ENCODE measurements around the gene SEPTIN8.

Gene SEPTIN8

DNA sequence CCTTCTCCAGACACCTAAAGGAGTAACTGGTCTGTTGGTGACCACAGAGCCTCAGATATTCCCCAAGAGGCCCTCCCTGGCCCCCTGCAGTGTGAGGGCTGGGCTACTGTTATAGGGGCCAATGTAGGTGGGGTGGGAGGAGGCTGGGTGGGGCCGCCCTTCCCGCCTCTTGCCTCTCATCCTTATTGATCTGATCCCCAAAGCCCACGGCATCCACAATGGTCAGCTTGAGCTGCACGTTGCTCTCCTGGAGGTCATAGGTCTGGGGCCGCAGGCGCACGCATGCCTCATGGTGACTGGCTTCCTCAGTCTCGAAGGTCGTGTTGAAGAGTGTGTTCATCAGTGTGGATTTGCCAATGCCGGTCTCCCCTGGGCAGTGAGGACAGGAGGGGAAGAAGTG is 13.0 kb downstream of the SEPTIN8 start:
- DNase-seq (ENCODE audit: low spot score), result no peak

DNA sequence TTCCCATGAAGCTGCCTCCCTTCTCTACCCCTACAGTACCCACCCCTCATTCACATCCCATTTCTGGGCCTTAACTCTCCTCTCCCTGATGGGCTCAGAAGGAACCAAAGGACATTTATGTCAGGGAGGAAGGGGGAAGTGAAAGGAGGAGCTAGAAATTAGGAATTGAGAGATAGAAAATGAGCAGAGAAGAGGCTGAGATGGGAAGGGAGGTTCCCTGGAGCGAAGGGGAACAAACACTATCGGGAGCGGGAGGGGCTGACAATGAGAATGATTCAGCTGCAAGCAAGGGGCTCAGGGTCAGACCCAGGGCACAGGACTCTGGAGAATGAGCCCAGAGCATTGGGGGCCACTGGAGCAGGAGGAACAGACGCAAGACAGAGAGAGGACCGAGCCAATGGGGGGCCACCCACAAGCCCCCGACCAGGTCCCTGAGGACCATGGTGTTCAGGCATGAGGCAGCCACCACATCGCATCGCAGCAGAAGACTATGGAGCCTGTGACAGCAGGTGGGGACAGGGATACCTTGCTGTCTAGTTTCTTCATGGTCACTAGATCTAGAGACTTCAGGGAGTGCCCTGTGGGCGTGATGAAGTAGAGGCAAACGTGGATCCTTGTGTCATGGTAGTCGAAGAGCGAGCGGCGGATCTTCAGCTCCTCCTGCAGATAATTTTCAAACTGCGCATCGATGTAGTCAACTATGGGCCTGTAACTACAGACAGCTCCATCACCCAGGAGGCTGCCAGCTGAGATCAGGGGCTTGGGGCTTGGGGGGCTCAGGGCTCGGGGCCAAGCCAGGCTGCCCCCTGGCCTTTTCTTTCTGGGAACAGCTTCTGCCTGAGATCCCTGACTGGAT is 13.6 kb downstream of the SEPTIN8 start:
- DNase-seq (ENCODE audit: low spot score), result no peak

DNA sequence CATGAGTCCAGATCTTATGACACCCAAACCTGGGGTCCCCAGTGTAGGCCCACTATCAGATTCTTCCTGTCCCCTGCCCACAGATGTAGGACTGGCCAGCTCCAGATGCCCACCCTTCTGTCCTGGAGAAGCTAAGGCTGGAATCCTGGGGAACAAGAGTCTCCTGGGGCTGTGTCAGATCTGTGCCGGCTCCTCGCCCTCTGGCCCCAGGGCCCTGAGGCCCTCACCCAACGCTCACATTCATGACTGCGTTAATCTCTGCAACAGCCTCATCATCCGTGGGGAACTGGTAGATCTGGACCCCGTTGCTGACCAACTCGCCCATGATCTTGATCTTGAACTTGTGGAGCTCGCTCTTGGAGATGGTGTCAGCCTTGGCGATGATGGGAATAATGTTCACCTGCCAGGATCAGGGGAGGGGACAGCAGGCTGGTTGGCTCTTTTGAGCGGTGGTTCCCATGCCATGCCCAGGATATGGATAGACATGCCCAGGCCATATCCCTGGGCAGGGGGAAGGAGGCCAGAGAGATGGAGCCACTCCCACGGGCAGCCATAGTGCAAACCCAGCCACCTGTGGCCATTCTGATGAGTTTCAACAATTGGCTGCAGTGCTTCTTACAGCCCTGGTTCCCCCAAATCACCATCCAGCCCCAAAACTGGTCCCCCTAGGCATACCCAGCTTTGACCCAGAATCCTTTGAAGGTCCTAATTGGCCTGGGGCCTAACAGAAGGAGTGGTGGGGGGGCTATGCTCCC is 14.6 kb downstream of the SEPTIN8 start:
- DNase-seq (ENCODE audit: low spot score), result no peak

DNA sequence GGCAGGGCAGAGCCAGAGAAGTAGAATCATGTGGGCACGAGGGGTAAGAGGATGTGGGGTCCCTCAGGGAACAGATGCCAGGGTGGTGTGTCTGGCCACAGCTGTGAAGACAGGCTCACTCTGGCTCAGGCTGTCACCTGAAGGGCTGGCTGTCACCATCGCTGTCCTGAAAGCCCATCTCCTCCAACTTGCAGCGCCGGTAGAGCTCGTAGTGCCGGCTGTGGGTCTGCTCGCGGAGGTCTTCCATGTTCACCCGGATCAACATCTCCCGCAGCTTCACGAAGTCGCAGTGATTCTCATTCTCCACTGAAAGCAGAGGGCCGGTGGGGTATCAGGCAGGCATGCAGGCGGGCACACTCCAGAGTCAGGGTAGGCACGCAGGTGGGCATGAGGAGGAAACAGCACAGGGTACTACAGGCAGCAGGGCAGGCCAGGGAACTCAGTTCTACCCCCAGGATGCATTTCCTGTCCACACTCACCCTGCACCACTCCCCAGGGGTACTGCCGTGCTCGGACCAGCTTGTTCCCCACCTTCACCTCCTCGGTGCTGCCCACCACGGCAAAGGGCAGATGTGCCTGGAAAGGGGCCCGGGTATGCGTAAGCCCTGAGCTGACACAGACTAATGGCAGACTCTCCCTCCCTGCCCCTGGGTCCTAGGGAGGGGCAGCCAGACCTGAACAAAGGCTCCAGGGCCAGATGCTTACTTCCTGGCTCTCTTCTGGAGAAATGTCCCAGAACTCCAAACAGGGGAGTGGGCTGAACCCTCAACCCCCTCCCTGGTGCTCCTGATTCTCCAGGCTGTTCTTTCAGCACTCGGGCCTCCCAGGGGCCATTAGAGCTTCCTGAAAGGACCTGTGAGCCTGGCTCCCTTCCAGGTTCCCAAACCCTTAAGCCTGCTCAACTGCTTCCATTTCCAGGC is 15.5 kb downstream of the SEPTIN8 start:
- DNase-seq (ENCODE audit: low spot score), result no peak

DNA sequence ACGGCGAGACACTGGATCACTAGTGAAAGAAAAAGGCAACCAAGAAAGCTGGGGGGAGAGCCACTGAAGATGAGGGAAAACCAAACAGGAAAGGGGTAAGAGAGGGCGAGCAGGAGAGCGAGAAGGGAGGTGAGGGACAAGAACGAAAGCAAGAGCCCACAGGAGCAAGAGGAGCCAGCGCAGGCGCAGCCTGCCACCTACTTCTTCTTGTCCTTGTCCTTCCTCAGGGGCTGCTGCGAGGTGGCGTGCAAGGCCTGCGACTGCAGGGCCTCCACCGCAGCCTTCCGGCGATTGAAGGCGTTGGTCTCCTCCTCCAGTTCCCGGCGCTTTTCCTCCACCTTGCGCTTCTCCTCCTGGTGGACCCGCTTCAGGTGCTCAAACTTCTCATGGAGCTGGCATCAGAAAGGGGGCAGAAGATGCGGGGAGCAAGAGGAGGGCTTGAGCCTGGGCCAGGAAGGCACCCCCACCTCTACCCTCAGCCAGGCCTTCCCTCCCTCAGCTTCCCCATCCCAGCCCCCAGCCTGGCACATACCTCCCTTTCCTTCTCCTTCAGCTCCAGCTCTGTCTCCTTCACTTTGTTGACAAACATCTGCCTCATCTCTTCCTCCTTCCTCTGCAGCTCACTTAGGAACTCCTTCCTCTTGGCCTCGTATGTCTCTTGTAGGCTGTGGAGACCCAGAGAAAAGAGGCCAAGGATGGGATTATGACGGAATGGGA is 16.3 kb downstream of the SEPTIN8 start:
- no peak for DNase-seq (ENCODE audit: low spot score)

DNA sequence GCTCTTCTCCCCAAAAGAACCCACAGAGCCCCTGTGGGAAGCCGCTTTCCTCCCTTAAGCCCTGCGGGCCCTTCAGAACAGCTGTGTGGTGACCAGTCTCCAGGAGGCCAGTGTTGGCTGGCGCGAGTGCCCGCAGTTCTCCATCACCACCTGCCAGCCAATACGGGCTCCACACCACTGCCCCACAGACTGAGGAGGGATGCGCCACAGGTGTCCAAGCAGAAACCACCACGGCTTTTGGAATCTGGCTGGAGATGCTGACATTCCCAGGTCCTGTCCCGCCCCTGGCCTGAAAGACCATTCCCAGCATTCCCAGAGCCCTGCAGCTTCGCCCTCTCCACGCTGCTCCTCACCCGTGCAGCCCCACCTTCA is 17.0 kb downstream of the SEPTIN8 start:
- no peak for DNase-seq (ENCODE audit: low spot score)

DNA sequence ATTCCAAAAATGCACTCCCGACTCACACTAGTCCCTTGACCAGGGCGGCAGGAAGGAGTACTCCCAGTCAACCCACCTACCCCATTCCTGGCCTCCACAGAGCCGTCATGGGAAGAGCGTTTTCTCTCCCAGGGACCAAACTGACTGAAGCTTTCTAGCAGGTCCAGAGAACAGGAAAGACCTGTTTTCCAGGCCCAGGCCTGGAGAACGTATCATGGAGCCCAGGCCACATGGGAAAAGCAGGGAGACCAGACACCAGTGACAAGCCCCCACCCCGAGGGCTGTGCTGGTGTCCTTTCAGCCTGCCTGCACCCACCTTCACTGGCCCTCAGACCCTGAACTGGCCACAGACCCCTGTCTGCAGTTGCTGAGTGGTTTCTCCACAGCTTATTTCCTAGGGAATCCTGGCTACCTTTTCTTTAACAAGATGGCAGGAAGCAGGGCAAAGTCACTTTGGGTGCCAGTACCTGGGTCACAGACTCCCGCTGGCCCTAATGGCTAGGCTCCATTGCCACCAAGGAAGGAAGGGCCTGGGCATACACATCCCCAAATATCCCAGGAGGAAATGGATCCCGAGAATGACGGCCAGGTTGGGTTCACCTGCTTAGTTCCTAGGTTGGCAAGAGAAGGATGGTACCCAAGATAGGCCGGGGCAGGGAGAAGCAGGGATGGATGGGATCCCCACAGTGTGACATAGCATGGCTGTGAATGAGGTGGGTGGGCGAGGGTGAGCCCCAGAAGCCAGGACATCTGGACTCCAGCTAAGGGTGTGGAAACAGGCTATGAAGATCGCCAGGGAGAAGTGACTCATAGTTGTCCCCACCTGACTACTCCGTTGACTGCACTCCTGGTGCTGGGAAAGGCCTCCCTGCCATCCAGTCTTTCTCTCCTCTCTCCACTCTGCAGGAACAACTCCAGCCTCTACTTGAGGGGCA is 17.7 kb downstream of the SEPTIN8 start:
- DNase-seq (ENCODE audit: low spot score), result no peak

DNA sequence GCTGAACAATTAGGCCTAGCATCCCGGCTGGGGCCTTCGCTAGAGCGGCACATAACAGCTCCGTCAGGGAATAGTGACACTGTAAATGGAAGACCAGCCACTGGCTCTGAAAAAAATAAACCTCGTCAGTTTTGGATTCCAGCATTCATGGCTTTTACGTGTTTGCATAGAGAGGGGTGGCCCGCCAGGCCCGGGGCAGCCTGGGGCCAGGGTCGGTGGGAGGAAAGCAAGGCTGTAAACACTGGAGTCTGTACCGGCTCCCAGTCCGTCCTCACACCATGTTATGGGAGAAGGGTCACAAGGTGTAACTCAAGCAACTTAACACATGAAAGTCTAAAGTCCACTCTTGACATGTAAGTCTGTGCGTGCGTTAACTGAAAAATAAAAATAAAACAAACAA is 18.6 kb downstream of the SEPTIN8 start:
- DNase-seq (ENCODE audit: low spot score), result no peak

DNA sequence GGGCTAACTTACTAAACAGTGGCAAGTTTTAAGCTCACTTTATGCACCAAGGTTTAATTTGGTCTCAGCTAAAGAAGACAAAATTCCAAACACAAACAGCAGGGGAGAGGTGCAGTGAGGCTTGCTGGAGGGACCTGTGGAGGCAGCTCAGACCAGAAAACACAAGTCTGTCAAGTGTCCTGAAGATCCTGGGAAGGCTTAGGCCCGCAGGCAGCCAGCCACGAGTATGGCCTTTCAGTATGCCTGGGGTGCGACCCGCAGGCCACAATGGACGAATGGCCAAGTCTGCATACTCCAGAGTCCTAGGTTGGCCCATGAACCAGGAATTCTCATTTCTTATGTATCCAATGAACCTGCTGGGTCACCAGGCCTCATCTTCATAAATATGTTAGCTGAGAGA is 20.5 kb downstream of the SEPTIN8 start:
- no peak for DNase-seq (ENCODE audit: low spot score)

DNA sequence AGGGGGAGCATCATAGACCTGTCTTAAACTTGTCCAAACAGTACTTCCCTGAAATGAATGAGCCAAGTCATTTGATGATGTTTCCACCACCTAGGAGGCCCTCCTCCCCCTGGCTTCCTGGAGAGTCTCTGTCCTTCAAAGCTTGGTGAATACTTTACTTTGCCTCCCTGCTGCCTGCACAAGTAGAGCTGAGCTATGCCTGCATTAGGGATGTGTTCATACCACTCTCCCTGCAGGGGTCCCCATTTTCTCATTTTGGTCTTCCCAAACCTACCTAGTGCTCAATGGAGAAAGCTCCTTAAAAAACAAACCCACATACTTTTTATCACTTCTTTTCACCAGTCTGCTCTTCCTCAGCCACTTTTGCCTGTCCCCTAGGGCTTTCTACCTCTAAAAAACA is 22.1 kb downstream of the SEPTIN8 start:
- DNase-seq (ENCODE audit: low spot score), result no peak

DNA sequence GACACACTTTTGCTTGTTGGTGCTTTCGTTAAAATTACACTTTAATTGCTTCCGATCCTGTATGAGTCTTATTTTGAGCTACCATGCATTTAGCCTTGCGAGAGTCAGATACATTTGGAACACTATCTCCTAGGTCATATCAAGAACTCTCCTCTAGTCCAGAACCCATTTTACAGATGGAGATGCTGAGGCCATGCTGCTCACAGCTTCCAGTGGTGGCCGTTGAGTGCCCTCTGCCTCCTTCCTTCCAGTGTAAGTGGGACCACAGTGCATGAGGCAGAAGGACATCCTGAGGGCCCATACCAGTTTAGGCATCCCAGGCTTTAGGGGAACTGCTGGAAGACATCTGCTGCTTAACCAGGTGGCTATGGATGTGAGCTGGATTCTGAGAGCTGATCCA is 22.9 kb downstream of the SEPTIN8 start:
- no peak for DNase-seq (ENCODE audit: low spot score)

DNA sequence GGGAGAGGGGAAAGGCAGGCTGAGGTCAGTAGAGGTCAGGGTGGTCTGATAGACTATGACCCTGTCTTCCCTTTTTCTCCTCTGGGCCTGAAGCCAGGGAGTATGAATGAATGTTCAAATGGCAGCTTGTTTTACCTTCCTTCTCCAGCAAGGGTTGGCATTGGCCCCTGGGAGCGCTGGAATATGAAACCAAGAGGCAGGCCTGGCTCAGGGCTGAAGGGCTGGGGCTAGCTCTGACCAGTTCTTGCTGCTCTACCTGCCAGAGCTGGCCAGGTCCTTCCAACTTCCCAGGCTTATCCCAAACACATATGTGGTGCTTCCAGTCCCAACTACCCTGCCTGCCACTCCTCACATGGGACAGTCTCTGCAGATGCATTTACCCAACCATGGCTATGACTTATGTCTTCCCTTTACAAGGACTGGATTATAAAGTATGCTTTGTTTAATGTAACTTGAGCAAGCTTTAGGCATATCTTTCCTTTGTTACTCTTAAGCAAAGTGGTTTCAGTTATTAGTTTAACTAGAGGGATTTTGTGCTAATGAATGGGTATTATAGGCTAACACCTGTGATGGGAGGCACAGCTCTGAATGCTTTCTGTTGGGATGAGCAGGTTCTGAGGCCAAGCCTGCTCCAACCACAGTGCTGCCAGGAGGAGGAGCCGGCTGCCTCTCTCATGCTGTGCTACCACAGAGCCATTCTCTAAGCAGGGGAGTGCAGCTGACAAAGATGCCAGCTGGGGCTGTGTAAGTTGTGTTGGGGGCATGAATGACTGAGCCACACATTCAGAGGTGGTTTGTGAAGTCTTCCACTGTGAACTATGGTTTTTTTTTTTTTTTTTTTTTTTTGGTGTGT is 23.7 kb downstream of the SEPTIN8 start:
- no peak for DNase-seq (ENCODE audit: low spot score)

DNA sequence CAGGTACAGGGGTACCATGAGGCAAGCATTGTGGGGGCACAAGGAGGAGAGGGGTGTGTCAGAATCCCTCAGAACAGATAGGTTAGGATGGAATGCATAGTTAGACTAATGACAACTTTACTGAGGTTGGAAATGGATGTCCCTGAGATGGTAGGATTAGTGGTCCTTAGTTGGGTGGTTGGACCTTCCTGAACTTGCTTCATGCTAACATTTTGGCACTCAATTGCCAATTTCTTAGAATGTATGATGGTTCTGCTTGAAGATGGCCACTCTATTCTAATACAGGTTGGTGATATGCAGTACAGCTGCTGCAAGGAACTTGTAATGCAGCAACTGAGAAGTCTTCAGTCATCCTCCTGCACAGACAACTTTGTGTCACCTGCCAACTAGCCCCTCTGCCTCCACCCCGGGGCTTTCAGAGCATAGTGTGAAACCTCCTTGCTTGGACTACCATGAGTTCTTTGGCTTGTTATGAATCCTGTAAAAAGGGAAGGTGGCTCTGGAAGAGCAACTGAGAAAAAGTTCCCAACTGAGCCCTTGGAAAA is 24.4 kb downstream of the SEPTIN8 start:
- no peak for DNase-seq (ENCODE audit: low spot score)

DNA sequence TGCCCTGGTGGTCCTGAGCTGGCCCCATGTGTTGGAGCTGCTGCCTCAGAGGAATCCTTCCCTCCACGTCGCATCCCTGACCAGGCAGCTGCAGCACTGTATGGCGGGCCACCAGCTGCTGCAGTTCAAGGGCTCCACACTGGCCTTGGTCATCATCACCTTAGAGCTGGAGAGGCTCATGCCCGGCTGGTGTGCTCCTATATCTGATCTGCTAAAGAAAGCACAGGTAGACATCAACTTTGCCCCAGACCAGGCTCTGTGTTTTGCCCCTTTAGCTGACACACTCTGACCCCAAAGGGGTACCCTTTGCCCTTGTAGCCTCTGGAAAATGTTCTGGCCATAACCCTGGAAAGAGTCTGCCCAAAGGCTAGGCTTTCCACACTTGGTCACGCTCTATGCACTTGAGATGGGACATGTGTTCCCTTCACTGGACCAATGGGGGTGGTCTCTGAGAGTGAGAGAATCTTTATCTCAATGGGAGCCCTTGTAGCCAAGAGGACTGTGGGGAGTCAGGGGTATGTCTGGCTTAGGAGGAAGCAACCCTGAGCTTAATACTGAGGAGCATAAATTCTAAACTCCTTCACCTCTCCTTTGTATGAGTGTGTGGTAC is 25.0 kb downstream of the SEPTIN8 start:
- DNase-seq (ENCODE audit: low spot score), result no peak

DNA sequence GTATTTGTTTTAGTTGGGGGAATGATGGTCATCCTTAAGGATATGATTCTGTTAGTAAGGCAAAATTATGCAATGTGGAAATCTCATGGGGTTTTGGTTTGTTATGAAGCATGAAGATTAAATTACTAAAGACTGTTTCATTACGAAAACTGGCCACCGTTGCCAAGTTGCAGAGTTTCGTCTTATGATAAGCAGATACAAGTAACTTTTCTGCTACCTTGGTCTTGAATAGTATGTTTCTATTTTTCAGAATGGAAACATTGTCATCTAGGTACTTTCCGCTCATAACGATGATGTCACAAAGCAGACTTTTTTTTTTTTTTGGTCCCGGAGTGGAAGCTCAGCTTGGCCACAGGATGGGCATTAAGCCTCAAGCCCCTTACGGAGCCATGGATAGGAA is 25.6 kb downstream of the SEPTIN8 start:
- no peak for DNase-seq (ENCODE audit: low spot score)

DNA sequence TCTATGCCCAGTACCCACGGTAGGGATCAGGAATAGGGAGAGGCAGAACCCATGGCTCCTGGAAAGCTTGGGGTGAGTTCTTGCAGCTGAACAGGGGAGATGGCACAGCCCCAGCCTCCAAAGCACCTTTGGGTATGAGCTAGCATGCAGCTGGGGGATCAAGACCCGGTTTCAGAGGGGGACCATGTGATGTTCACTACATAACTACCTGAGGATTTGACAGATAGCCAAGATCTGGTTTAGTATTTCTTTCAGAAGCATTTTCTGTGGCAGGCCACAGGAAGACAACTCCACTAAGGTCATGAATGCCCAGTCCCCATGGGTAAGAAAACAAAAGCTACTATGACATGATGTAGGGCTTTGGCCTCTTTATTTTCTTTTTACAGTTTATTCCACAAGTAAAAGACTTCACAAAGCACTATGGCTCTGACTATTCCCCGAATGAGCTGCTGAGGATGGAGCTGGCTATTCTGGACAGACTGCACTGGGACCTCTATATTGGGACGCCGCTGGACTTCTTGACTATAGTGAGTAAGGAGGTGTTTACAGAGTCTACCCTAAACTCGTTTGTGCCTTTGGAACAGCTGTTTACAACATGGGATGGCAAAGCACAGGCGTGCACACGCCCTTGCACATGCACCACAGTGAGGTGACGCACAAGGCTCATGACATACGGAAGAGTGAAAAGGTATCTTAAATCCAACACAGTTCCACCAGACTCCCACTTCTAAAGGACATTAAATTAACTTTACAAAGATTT is 26.4 kb downstream of the SEPTIN8 start:
- no peak for DNase-seq (ENCODE audit: low spot score)

DNA sequence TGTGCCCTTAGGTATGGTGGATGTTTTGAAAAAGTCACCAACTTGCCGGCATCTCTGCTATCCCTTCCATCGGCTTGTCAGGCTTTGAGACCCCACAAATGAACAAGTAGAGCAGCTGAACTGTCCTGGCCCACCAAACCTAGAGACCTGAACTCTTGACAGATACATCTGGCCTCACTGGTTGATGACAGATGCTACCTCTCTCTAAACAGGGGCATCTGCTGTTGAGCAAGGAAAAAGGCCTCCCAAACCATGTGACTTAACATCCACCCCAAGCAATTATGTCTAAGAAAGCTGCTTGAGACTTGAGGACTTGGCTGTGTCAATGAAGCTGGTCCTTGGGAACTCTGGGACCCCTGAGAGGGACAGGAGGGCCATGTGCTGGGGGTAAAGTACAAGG is 27.5 kb downstream of the SEPTIN8 start:
- DNase-seq (ENCODE audit: low spot score), result no peak

DNA sequence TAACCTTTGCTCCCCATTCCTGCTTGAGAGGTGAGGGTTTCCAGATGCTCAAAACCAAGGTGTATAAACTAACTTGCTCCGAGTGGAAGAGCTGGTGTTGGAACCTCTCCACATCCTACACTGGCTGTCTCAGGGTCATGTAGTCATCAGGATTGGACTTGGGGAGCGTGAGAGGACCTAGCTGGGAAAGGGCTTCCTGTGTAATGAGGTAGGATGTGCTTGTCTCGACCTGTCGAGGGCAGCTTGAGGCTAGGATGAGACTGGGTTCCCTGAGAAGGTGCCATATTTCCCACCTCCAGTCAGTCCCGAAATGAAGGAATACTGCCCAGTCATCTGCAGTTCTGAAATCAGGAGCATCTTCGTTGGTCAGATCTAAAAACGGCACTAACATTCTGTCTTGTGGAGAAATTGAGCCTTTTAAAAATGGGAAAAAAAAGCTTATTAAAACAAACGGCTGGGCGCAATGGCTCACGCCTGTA is 28.5 kb downstream of the SEPTIN8 start:
- no peak for DNase-seq (ENCODE audit: low spot score)

Data from left forelimb (tissue), 1 donor.